HG03442 (cell line): Measurements from ENCODE around the gene ZNF324B.
"Not testable (repeated sequence)": the region's sequence is repeated elsewhere in the genome, so short reads cannot be mapped to it uniquely, and the experiment has no call there.

Experiments
- ATAC-seq: cut with Tn5 transposase; IDR thresholded peaks from one replicate; pipeline ENCODE4 v1.9.1; 2021; ENCODE audit warnings: mild to moderate bottlenecking, moderate library complexity; ENCODE audit not compliant: unreplicated experiment

Gene ZNF324B

DNA sequence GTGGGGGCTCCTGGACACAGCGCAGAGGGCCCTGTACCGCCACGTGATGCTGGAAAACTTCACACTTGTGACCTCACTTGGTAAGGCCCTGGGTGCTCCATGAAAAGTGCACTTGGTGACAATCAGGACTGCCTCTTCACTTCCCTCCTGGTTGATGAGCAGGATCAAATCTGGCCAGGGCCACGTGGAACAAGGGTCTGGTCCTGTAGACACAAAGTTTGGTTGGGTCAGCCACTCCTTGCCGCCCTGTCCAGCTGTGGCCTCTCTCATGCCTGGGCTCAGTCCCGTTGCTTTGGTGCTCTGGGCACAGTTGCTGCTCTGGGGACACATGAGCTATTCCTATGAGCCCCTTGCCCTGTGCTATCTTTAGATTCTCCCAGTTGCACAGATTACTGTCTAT, 2.3 kb downstream of the ZNF324B start:
- no peak for ATAC-seq

GRCh38 chr19:58455306-58455705, 3.9 kb downstream of the ZNF324B start:
- ATAC-seq: no peak

- no peak for ATAC-seq
Measured at GRCh38 chr19:58456111-58456510, 4.7 kb downstream of the ZNF324B start.

DNA sequence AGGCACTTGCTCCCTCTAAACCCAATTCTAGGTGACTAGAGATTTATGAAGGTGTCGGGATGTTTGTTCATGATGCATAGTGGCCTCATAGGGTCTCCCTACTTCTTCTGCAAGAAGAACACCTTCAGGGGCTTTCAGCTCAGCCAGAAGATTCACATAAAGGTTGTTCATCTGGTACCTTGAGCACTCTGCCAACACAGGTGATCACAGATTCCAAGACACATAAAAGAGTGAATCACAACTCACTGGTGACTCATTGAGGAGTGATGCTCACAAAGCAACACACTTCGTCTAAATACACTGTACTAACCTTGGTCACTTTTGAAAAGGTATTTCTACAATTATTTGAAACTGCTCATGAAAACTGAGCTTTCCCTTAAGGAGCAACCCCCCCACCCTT, 8.6 kb downstream of the ZNF324B start:
- ATAC-seq: no peak

GRCh38 chr19:58466089-58466759, 14.8 kb downstream of the ZNF324B start:
- peak; percentile 17 for ATAC-seq

DNA sequence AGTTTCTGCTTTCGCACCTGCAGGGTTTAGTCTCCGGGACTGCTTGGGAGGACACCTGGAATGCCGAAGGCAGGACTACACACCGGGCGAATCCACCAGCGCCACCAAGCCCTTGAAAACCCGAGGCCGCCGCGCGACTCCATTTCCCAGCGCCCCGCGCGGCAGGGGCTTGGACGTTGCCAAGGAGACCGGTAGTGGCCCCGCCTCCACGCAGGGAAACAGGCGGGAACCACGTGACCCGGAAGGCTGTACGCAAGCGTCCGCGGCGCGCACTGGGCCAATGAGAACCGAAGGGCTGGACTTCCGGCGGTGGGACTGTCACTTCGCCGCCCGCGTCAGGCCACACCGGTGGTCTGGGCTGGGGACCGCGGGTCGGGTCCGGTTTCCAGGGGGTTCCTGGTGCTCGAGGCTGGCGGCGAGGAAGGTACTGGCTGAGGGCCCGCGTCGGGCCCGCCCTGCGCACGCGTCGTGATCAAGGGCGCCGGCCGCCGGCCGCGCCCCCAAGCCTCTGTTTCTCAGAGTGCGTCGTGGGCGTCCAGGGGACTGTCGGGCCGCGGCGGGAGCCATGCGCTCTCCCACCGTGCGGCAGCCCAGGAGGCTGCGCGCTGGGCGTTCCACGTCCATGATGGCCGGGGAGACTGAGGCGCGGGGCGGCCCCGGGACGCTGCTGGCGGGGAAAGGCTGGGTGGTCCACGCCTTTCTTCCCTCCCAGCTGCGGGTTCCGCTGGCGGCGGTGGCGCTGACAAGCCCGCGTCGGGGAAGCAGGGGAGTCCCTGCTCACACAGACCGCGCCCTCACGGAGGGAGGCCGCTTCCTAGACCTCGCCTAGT, 15.6 kb downstream of the ZNF324B start, which contains the start of gene ZNF324:
ZNF324 (plus strand) TSS at position 321 of the 830 bp plus-strand sequence. CDS start 2,106 bp downstream, outside the sequence.
- peak; percentile 85 for ATAC-seq

GRCh38 chr19:58468216-58468839, 16.9 kb downstream of the ZNF324B start:
- ATAC-seq: no peak

GRCh38 chr19:58469241-58470013, 18.0 kb downstream of the ZNF324B start:
- no peak for ATAC-seq

DNA sequence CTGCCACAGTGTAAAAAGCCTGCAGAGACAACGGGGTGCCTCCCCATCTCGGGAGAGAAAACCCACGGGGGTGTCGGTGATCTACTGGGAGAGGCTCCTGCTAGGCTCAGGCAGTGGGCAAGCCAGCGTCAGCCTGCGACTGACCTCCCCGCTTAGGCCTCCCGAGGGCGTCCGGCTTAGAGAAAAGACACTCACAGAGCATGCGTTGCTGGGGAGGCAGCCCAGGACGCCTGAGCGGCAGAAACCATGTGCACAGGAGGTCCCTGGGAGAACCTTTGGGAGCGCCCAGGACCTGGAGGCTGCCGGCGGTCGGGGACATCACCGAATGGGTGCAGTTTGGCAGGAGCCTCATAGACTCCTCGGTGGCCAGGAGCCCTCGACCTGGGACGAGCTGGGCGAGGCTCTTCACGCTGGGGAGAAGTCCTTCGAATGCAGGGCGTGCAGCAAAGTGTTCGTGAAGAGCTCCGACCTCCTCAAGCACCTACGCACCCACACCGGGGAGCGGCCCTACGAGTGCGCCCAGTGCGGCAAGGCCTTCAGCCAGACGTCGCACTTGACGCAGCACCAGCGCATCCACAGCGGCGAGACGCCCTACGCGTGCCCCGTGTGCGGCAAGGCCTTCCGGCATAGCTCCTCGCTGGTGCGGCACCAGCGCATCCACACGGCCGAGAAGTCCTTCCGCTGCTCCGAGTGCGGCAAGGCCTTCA, 19.6 kb downstream of the ZNF324B start:
- not testable (repeated sequence) for ATAC-seq

DNA sequence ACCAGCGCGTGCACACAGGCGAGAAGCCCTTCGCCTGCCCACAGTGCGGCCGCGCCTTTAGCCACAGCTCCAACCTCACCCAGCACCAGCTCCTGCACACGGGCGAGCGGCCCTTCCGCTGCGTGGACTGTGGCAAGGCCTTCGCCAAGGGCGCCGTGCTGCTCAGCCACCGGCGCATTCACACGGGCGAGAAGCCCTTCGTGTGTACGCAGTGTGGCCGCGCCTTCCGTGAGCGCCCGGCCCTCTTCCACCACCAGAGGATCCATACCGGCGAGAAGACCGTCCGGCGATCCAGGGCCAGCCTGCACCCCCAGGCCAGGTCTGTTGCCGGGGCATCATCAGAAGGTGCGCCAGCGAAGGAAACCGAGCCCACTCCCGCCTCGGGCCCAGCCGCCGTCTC, 20.3 kb downstream of the ZNF324B start:
- ATAC-seq: no peak

DNA sequence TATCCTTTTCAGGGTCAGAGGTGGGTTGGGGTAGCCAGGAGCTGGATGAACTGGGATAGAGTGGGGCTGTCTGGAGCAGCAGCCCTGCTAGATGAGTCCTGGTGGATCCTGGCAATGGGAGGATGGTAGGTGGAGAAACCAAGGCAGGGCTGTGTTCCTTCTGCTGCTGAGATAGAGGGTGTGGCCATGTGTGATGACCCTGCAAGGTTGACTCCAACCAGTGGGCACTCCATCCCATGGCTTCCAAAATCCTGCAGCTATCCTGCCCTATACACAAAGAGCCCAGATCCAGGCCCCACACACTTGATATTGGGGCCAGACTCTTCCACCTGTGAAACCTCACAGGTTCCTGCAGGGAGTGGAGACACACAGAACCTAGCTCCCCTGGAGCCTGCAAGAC, 22.4 kb downstream of the ZNF324B start:
- ATAC-seq: no peak

GRCh38 chr19:58474291-58474996, 23.0 kb downstream of the ZNF324B start:
- ATAC-seq: no peak

GRCh38 chr19:58474997-58475713, 23.7 kb downstream of the ZNF324B start:
- peak; percentile 8 for ATAC-seq

GRCh38 chr19:58475714-58476497, 24.5 kb downstream of the ZNF324B start, which contains the start of gene ZNF446:
Gene ZNF446 (plus strand): TSS chr19:58476352. CDS start chr19:58477219, 867 bp downstream.
- ATAC-seq: peak; percentile 74

- ATAC-seq: peak; percentile 1
Measured at GRCh38 chr19:58476498-58477015, 25.1 kb downstream of the ZNF324B start.

- ATAC-seq: no peak
Measured at GRCh38 chr19:58477130-58477529, 25.7 kb downstream of the ZNF324B start.

GRCh38 chr19:58477871-58478270, 26.4 kb downstream of the ZNF324B start:
- no peak for ATAC-seq

DNA sequence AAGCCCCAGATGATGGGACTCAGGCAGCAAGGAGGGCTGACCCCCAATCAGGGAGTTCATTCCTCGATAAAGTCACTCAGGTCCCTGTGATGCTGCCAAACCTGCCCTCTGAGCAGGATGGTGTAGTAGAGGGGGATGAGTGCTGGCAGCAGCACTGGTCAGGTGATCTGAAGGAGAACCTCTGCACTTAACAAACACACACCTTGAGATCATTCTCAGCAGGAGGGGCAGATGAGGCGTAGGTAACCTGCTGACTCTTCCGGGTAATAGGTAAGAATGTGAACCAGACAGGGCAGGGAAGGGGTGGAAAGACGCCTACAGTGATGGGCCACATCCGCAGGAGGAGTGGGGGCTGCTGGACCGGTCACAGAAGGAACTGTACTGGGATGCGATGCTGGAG, 27.9 kb downstream of the ZNF324B start:
- ATAC-seq: no peak
